Kidney epithelial cell (primary cell): Measurements from ENCODE around the gene CPA1. TPM values are rescaled to one million over a fixed set of nuclear protein-coding genes. Genes with fewer than 3 reads are reported as not detected.

ENCODE experiments used
- DNase-seq: peaks from one replicate; pipeline ENCODE4 v3.0.0-alpha.2; 2010; ENCODE audit warnings: low read depth
- H3K27me3 ChIP-seq: 2 replicates; pipeline ENCODE4 v1.6.0; 2011; ENCODE audit warnings: low read length; ENCODE audit not compliant: control insufficient read depth, insufficient read depth
- H3K36me3 ChIP-seq: 2 replicates; pipeline ENCODE4 v1.5.1; 2011; ENCODE audit warnings: low read length; ENCODE audit not compliant: control insufficient read depth, insufficient read depth
- H3K4me3 ChIP-seq: 2 replicates; pipeline ENCODE4 v1.5.1; 2011; ENCODE audit warnings: low read depth, mild to moderate bottlenecking, control low read depth, low read length
- total RNA-seq: library from RNA; depleted of rRNA; stranded (reverse); fragments of >200 nt; gene quantifications from 2 replicates; pipeline ENCODE4 v1.2.3, GENCODE V29; 2015
- TF ChIP-seq, protein P1 (sequence below): IDR thresholded peaks from 2 replicates; pipeline ENCODE4 v1.5.1; 2011; ENCODE audit warnings: mild to moderate bottlenecking, moderate library complexity, low read length, control low read depth, inconsistent platforms; ENCODE audit not compliant: insufficient read depth, poor library complexity, severe bottlenecking

The CPA1 gene
- total RNA-seq, 1 donor from 2014 or later: not detected

DNA sequence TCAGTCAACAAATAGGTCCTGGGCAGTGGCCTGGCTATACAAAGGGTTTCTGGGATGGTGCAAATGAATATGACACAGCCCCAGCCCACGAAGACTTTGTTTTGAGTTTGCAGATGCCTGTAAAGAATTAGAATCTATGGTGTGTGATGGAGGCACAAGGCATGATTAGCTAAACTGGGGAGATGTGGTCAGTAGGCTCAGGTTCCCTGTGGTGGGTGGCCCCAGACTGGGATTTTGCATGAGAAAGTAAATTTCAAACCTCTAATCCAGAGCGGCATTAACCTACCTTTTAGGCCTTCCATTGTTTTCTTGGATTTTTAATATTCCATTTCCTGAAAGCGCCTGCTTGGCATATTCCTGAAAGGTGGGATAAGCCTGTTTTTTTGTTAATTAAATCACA, 42.1 kb upstream of the CPA1 start:
- TF ChIP-seq, protein P1, sequence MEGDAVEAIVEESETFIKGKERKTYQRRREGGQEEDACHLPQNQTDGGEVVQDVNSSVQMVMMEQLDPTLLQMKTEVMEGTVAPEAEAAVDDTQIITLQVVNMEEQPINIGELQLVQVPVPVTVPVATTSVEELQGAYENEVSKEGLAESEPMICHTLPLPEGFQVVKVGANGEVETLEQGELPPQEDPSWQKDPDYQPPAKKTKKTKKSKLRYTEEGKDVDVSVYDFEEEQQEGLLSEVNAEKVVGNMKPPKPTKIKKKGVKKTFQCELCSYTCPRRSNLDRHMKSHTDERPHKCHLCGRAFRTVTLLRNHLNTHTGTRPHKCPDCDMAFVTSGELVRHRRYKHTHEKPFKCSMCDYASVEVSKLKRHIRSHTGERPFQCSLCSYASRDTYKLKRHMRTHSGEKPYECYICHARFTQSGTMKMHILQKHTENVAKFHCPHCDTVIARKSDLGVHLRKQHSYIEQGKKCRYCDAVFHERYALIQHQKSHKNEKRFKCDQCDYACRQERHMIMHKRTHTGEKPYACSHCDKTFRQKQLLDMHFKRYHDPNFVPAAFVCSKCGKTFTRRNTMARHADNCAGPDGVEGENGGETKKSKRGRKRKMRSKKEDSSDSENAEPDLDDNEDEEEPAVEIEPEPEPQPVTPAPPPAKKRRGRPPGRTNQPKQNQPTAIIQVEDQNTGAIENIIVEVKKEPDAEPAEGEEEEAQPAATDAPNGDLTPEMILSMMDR: no peak
- H3K27me3 ChIP-seq: no peaks in the 10 kb centered on the region
- no peak for DNase-seq
- no peaks in the 10 kb centered on the region for H3K36me3 ChIP-seq
- H3K4me3 ChIP-seq: no peak overlapping the region

DNA sequence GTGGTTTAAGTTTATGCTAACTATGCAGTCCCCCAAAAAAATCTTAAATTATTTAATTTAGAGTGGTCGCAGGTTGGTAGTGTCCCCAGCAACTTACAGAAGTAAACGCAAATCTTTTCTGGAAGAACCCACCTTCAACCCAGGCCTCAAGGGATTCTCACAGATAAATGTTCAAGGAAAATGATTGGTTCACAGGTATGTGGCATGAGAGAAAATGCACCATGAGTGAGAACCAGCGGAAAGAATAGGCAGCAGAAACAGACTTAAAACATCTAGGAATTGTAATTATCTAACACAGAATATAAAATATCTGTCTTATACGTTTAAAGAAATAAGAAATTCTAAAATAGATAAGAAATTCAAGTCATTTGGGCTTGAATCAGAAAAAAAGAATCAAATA, 38.4 kb upstream of the CPA1 start:
- DNase-seq: no peak
- TF ChIP-seq, protein P1: no peak
- Histone ChIP-seq H3K27me3 (no peaks in the 10 kb centered on the region), H3K36me3 (no peaks in the 10 kb centered on the region), H3K4me3 (no peak overlapping the region)

DNA sequence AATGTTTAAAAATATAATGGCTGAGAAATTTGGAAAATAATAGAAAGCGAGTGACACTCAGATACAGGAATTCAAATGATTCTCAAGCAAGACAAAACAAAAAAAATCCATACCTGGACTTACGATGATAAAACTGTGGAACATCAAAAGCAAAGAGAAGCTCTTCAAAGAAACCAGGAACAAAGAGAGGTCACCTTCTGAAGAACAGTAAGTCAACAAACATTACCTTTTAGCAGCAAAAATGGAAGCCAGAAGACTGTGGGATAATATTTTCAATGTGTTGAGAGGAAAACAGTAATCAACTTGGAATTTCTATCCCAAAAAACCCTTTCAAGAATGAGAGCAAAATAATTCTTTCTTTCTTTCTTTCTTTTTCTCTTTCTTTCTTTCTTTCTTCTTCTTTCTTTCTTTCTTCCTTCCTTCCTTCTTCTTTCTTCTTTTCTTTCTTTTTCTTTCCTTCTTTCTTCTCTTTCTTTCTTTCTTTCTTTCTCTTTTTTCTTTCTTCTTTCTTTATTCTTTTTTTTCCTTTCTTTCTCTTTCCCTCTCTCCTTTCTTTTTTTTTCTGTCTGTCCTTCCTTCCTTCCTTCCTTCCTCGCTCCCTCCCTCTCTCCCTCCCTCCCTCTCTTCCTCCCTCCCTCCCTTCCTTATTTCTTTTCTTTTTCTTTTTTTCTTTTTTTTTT, 37.5 kb upstream of the CPA1 start:
- Histone ChIP-seq H3K36me3 (no peaks in the 10 kb centered on the region), H3K4me3 (no peak overlapping the region), H3K27me3 (no peaks in the 10 kb centered on the region)
- DNase-seq: no peak
- TF ChIP-seq, protein P1: no peak

DNA sequence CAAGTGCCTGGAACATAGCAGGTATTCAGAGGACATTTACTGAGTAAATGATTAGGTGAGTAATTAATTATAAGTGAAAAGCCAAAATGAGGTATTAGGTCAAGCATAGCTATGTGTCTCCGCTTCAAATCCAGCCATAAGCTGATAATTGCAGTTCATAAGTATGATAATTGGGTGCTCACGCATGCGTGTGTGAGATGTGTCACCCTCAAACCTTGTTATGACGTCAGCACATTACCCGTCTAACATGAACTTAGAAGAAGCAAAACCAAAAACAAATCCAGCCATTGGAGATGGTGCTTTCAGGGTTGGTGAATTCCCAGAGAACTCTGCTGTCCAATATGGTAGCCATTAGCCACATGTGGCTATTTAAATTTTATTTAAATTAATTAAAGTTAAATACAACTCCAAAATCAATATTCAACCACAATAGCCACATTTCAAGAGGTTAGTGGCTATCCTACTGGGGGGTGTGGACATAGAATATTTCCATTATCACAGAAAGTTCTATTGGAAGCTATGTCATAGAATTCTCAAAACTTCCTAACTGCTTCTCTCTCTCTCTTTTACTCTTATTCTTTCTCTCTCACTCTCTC, 35.9 kb upstream of the CPA1 start, which contains the start of gene CPA5:
TSS of gene CPA5 (plus strand) at position 546 of the 596 bp plus-strand sequence. CDS start 1,670 bp downstream, outside the sequence.
- no peak within 1 kb of the TSS for H3K4me3 ChIP-seq
- TF ChIP-seq, protein P1: no peak
- no peaks in the 10 kb centered on the region for H3K27me3 ChIP-seq
- H3K36me3 ChIP-seq: no peaks in the 10 kb centered on the region
- DNase-seq: no peak

DNA sequence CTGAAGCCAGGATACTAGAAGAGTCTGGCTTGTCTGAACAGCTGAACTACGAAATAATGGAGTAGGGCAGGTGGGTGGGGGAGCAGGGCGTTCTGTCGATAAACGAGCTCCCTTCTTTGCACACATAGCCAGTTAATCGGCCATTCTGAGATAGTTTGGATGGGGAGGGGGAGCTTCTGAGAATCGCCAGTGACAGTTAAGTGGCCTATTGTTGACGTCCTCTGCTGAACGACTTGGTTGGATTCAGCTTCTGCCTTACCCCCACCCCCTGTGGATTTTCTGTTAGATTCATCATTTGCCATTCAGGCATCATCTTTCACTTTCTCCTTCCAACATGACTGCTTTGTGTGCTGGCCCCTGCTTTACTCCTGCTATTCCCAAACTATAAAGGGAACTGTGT, 35.2 kb upstream of the CPA1 start:
- Histone ChIP-seq H3K27me3 (no peaks in the 10 kb centered on the region), H3K4me3 (no peak overlapping the region), H3K36me3 (no peaks in the 10 kb centered on the region)
- DNase-seq: no peak
- TF ChIP-seq, protein P1: no peak

DNA sequence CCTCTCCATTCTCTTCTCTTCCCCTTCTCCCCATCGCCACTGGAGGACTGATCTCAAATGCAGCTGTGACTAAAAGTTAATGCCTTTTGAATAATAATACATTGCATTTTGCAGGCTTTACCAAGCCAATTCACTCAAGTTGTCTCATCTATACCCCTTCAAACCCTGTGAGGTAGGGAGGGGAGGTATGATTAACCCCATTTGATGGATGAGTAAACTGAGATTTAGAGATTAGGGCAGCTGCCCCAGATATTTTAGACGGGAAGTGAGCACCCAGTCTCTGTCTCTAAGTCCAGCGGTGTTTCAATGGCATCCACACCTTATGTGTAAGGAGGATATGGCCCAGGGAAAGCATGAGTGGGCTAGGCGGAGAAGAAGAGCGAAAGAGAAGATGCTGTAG, 34.6 kb upstream of the CPA1 start:
- no peak for DNase-seq
- no peak overlapping the region for H3K4me3 ChIP-seq
- TF ChIP-seq, protein P1: no peak
- no peaks in the 10 kb centered on the region for H3K27me3 ChIP-seq
- no peaks in the 10 kb centered on the region for H3K36me3 ChIP-seq
